OCI-LY3 (cell line): Measurements from ENCODE around the gene CAMTA1.
"Not testable (repeated sequence)": the region's sequence is repeated elsewhere in the genome, so short reads cannot be mapped to it uniquely, and the experiment has no call there.

Source experiments
- EZH2phosphoT487 ChIP-seq: fragments of 200-600 bp; shearing (Covaris generic); IDR thresholded peaks from 2 replicates; pipeline ENCODE4 v1.6.1; 2018; ENCODE audit warnings: antibody characterized with exemption, mixed run types, low read depth
- TF ChIP-seq, protein P1 (sequence below): fragments of 200-600, 300-600 bp; sonication (generic); IDR thresholded peaks from 2 replicates; pipeline ENCODE4 v1.5.1; 2014; ENCODE audit warnings: antibody characterized with exemption, low read length, low read depth

DNA sequence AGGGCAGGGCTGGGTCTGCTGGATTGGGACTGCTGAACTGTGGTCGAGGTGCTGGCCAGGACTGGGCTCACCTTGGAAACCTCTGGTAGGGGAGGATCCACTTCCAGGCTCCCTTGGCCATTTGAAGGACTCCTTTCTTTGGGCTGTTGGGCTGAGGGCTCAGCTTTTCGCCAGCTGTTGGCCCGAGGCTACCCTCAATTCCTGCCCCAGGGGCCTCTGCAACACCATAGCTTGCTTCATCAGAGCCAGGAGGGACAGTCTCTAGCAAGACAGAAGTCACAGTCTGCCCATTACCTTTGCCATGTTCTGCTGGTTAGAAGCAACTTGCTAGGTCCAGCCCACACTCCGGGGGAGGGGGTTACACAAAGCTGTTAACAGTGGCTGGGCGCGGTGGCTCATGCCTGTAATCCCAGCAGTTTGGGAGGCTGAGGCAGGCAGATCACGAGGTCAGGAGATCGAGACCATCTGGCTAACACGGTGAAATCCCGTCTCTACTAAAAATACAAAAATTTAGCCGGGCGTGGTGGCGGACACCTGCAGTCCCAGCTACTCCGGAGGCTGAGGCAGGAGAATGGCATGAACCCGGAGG lies 25.0 kb downstream of the CAMTA1 start:
- not testable (repeated sequence) for TF ChIP-seq EZH2phosphoT487
- TF ChIP-seq, protein P1, sequence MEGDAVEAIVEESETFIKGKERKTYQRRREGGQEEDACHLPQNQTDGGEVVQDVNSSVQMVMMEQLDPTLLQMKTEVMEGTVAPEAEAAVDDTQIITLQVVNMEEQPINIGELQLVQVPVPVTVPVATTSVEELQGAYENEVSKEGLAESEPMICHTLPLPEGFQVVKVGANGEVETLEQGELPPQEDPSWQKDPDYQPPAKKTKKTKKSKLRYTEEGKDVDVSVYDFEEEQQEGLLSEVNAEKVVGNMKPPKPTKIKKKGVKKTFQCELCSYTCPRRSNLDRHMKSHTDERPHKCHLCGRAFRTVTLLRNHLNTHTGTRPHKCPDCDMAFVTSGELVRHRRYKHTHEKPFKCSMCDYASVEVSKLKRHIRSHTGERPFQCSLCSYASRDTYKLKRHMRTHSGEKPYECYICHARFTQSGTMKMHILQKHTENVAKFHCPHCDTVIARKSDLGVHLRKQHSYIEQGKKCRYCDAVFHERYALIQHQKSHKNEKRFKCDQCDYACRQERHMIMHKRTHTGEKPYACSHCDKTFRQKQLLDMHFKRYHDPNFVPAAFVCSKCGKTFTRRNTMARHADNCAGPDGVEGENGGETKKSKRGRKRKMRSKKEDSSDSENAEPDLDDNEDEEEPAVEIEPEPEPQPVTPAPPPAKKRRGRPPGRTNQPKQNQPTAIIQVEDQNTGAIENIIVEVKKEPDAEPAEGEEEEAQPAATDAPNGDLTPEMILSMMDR = not testable (repeated sequence)
